ENCODE results near the gene SCNN1B.
"Not testable (repeated sequence)": the region's sequence is repeated elsewhere in the genome, so short reads cannot be mapped to it uniquely, and the experiment has no call there.

Gene SCNN1B, protein sequence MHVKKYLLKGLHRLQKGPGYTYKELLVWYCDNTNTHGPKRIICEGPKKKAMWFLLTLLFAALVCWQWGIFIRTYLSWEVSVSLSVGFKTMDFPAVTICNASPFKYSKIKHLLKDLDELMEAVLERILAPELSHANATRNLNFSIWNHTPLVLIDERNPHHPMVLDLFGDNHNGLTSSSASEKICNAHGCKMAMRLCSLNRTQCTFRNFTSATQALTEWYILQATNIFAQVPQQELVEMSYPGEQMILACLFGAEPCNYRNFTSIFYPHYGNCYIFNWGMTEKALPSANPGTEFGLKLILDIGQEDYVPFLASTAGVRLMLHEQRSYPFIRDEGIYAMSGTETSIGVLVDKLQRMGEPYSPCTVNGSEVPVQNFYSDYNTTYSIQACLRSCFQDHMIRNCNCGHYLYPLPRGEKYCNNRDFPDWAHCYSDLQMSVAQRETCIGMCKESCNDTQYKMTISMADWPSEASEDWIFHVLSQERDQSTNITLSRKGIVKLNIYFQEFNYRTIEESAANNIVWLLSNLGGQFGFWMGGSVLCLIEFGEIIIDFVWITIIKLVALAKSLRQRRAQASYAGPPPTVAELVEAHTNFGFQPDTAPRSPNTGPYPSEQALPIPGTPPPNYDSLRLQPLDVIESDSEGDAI

DNA sequence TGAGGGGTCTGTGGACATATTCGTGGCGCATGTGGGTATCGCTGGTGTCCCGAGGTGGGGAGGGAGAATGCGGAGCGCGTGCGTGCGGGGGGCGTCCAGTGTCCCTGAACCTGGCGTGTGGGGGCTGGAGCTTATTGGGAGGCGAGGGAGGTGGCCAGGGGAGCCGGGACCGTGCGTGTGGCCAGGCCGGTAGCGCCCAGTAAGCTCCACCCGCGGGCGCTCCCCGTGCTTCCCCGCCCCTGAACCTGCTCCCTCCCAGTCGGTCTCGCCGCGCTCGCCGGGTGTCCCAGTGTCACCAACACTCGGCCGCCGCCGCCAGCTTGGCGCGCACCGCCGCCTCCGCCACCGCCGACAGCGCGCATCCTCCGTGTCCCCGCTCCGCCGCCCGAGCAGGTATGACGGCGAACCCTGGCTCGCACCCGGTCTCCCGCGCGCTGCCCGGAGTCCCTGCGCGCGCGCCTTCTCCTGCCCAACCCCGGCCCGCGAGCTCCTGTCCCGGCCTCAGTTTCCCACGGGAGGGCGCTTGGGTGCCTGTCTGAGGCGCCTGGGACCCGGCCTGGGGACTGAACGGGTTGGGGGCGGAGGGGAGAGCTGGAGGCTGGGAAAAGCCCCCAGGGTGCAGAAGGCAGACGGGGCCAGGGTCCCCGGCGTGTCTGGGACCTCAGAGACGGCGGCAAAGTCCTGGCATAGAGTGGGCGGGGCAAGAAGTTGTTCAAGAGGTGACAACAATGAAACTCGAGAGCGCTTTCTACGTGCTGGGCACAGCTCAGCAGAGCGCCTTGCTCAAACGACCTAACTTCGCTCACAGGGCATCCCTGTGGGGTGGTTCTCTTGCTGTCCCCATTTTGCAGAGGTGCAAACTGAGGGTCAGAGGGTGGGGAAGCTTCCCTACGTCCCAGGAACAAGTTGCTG, at the start of gene SCNN1B:
TSS of gene SCNN1B (plus strand) at position 258 of the 912 bp plus-strand sequence. CDS start 46,298 bp downstream, outside the sequence.
- H3K27ac ChIP-seq = no peak within 1 kb of the TSS
- no peak for TF ChIP-seq ZFX (IDR thresholded peaks at IDR 0.05)
- TF ChIP-seq, protein P1, sequence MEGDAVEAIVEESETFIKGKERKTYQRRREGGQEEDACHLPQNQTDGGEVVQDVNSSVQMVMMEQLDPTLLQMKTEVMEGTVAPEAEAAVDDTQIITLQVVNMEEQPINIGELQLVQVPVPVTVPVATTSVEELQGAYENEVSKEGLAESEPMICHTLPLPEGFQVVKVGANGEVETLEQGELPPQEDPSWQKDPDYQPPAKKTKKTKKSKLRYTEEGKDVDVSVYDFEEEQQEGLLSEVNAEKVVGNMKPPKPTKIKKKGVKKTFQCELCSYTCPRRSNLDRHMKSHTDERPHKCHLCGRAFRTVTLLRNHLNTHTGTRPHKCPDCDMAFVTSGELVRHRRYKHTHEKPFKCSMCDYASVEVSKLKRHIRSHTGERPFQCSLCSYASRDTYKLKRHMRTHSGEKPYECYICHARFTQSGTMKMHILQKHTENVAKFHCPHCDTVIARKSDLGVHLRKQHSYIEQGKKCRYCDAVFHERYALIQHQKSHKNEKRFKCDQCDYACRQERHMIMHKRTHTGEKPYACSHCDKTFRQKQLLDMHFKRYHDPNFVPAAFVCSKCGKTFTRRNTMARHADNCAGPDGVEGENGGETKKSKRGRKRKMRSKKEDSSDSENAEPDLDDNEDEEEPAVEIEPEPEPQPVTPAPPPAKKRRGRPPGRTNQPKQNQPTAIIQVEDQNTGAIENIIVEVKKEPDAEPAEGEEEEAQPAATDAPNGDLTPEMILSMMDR (conservative IDR thresholded peaks at IDR 0.05) = peak; percentile 17; the same call in 1 of the 2 replicates

DNA sequence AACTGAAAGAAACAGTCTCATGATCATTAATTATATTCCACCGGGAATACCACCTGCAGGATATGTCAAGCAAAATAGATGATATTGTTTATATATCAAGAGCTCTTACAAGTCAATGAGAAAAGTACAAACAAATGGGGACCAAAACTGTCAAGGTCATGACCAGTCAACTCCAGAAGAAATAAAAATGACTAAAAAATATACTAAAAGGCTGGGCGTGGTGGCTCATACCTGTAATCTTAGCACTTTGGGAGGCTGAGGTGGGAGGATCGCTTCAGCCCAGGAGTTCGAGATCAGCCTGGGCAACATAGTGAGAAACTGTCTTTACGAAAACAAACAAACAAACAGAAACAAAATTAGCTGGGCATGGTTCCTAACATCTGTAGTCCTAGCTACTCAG, 49.8 kb upstream of the SCNN1B start:
- TF ChIP-seq ZFX (IDR thresholded peaks at IDR 0.05) = no peak
- TF ChIP-seq, protein P1 (conservative IDR thresholded peaks at IDR 0.05) = no peak
- H3K27ac ChIP-seq = no peak overlapping the region

DNA sequence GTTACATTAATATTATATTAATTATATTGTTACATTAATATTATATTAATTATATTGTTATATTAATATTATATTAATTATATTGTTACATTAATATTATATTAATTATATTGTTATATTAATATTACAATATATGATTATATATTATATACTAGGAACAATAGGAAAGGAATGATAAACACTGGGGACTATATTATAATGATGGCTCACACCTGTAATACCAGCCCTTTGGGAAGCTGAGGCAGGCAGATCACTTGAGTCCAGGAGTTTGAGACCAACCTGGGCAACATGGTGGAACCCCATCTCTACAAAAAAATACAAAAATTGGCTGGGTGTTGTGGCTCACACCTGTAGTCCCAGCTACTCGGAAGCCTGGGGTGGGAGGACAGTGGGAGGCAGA, 48.5 kb upstream of the SCNN1B start:
- H3K27ac ChIP-seq = not testable (repeated sequence)

DNA sequence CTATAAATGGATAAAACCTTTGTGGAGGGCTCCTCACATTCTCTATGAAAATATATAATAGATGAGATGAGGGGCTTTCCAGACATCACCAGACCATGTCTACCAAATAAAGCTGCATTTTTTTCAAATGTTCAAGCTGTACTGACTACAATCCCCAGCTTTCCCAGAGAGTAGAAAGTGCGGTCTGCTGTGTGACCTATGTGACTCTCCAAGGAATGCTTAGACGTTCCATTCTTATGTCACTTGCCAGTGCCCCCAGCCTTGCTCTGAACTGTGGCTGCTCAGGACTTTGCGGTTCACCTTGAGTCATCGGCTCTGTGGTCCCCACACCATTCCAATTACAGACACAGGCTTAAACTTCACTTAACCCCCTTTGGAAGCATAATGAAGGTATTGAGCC, 47.8 kb upstream of the SCNN1B start:
- TF ChIP-seq, protein P1 (conservative IDR thresholded peaks at IDR 0.05) = no peak
- no peak for TF ChIP-seq ZFX (IDR thresholded peaks at IDR 0.05)
- no peak overlapping the region for H3K27ac ChIP-seq

DNA sequence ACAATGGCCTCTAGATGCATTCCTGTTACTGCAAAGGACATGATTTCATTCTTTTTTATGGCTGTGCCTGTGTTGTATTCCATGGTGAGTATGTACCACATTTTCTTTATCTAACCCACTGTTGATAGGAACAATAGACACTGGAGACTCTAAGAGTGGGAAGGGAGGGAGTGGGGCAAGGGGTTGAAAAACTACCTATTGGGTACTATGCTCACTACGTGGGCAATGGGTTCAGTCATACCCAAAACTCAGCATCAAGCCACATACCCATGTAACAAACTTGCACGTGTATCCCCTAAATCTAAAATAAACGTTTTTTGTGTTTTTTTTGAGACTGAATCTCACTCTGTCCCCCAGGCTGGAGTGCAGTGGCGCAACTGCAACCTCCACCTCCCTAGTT, 47.1 kb upstream of the SCNN1B start:
- H3K27ac ChIP-seq = no peak overlapping the region
- TF ChIP-seq, protein P1 (conservative IDR thresholded peaks at IDR 0.05) = no peak
- TF ChIP-seq ZFX (IDR thresholded peaks at IDR 0.05) = no peak

DNA sequence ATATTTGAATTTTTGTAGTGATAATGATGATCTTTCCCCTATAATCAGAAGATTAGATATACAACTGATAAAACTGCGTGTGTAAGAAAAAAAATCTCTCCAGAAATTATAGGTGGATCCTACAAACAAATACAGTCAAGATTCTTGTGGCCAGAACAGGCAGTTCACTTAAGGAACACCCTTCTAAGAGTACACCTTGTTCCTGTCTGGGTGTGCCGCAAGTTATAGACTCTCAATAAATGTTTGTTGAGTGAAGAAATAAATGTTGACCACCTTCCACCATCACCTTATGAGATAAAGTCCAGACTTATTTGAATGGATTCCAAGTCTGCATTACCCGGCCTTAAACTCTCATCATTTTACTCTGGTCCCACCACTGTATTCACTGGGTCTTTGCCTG, 45.7 kb upstream of the SCNN1B start:
- no peak overlapping the region for H3K27ac ChIP-seq
- TF ChIP-seq, protein P1 (conservative IDR thresholded peaks at IDR 0.05) = no peak
- no peak for TF ChIP-seq ZFX (IDR thresholded peaks at IDR 0.05)

DNA sequence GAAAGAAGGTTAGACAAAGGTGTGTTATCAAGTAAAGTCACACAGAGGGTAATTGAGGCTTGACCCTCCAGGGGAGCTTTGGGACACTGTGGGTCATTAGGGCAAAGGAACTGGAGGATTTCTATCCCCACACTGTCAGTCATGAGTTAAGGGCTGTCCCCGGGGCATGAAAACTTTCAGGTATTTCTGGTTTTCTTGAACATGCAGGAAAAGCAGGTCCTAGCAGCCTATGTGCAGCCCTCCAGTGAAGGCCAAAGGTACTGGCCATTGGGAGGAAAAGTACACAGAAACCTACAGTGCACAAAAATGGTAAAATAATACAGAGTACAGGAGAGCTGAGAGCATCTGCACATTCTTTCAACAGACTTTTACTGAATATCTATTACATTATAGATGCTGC, 44.4 kb upstream of the SCNN1B start:
- H3K27ac ChIP-seq = peak overlapping the region; percentile 46
- no peak for TF ChIP-seq ZFX (IDR thresholded peaks at IDR 0.05)
- TF ChIP-seq, protein P1 (conservative IDR thresholded peaks at IDR 0.05) = no peak

Data from C4-2B (cell line).